ENCODE measurements around the gene SLC39A8.

The SLC39A8 gene

DNA sequence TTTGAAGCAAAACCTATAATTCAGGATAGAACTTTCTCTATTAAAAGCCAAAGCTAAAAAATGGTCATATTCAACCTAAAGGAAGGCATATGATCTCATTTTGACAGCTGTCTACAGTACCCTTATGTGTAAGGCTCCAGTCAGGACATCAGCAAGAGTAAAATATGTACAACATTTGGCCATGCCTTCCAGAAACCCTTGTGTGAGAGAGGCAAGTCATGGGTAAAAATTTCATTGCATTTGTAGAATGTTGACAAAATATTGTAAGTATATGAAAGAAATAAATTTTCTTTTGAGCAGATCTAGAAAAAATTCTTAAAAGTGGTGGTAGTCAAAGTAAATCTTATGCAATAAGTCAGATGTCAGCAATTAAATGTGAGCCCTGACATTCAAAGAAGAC lies 132.3 kb downstream of the SLC39A8 start (continued):
- TF ChIP-seq, protein P1, sequence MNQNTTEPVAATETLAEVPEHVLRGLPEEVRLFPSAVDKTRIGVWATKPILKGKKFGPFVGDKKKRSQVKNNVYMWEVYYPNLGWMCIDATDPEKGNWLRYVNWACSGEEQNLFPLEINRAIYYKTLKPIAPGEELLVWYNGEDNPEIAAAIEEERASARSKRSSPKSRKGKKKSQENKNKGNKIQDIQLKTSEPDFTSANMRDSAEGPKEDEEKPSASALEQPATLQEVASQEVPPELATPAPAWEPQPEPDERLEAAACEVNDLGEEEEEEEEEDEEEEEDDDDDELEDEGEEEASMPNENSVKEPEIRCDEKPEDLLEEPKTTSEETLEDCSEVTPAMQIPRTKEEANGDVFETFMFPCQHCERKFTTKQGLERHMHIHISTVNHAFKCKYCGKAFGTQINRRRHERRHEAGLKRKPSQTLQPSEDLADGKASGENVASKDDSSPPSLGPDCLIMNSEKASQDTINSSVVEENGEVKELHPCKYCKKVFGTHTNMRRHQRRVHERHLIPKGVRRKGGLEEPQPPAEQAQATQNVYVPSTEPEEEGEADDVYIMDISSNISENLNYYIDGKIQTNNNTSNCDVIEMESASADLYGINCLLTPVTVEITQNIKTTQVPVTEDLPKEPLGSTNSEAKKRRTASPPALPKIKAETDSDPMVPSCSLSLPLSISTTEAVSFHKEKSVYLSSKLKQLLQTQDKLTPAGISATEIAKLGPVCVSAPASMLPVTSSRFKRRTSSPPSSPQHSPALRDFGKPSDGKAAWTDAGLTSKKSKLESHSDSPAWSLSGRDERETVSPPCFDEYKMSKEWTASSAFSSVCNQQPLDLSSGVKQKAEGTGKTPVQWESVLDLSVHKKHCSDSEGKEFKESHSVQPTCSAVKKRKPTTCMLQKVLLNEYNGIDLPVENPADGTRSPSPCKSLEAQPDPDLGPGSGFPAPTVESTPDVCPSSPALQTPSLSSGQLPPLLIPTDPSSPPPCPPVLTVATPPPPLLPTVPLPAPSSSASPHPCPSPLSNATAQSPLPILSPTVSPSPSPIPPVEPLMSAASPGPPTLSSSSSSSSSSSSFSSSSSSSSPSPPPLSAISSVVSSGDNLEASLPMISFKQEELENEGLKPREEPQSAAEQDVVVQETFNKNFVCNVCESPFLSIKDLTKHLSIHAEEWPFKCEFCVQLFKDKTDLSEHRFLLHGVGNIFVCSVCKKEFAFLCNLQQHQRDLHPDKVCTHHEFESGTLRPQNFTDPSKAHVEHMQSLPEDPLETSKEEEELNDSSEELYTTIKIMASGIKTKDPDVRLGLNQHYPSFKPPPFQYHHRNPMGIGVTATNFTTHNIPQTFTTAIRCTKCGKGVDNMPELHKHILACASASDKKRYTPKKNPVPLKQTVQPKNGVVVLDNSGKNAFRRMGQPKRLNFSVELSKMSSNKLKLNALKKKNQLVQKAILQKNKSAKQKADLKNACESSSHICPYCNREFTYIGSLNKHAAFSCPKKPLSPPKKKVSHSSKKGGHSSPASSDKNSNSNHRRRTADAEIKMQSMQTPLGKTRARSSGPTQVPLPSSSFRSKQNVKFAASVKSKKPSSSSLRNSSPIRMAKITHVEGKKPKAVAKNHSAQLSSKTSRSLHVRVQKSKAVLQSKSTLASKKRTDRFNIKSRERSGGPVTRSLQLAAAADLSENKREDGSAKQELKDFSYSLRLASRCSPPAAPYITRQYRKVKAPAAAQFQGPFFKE (tag by site-specific recombination; IDR thresholded peaks at IDR 0.05; ENCODE audit: borderline replicate concordance), result no peak
- TF ChIP-seq ZNF133 (tag by site-specific recombination; IDR thresholded peaks at IDR 0.05) (no peak), ZNF830 (tag by site-specific recombination; IDR thresholded peaks at IDR 0.05; ENCODE audit: low read depth) (no peak), SCRT1 (tag by site-specific recombination; IDR thresholded peaks at IDR 0.05; ENCODE audit: borderline replicate concordance) (no peak)
- TF ChIP-seq, protein P2, sequence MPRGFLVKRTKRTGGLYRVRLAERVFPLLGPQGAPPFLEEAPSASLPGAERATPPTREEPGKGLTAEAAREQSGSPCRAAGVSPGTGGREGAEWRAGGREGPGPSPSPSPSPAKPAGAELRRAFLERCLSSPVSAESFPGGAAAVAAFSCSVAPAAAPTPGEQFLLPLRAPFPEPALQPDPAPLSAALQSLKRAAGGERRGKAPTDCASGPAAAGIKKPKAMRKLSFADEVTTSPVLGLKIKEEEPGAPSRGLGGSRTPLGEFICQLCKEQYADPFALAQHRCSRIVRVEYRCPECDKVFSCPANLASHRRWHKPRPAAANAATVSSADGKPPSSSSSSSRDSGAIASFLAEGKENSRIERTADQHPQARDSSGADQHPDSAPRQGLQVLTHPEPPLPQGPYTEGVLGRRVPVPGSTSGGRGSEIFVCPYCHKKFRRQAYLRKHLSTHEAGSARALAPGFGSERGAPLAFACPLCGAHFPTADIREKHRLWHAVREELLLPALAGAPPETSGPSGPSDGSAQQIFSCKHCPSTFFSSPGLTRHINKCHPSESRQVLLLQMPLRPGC (tag by site-specific recombination; IDR thresholded peaks at IDR 0.05), result no peak
